B cell (primary cell): ENCODE measurements around the gene GREM1. TPM values are rescaled to one million over a fixed set of nuclear protein-coding genes. Genes with fewer than 3 reads are reported as not detected.

Source experiments
- ATAC-seq: fragments of 200-7000 bp; cut with Tn5 transposase; one replicate; pipeline ENCODE4 v1.10.0; 2021; ENCODE audit warnings: low read depth, mild to moderate bottlenecking, moderate number of reproducible peaks, moderate library complexity
- CTCF ChIA-PET: fragments of 350-600 bp; sonication (Branson Sonifier 250); formaldehyde crosslinking; loops from one replicate; lab custom pipeline; 2021; ENCODE audit warnings: antibody characterized with exemption, inconsistent platforms; lab: Charles Lee
- POLR2A ChIA-PET: fragments of 350-600 bp; sonication (Branson Sonifier 250); formaldehyde crosslinking; loops from one replicate; lab custom pipeline; 2021; ENCODE audit warnings: antibody characterized with exemption; lab: Charles Lee
- DNase-seq: peaks from one replicate; pipeline ENCODE4 v3.0.0; 2013
- H2AFZ ChIP-seq: 2 replicates; pipeline ENCODE4 v1.6.1; 2012; ENCODE audit warnings: mild to moderate bottlenecking, low read depth, low read length; ENCODE audit not compliant: insufficient read depth, poor library complexity, severe bottlenecking
- H3K27ac ChIP-seq, 2 donors: 1 replicate in 1 of 2; 2 replicates in 1 of 2; pipeline ENCODE4 v1.5.1; 2012 to 2013; ENCODE audit warnings: low read length in 2 of 2, mild to moderate bottlenecking in 2 of 2, moderate library complexity in 1 of 2
- H3K27me3 ChIP-seq, 4 experiments: fragments of 200-600 bp in 1 of 4; sonication (generic) in 1 of 4; replicated peaks in 1 of 4; 1 replicate in 2 of 4; 2 replicates in 2 of 4; pipeline versions ENCODE4 v1.6.1 to v1.7.0; 2013 to 2016; ENCODE audit warnings: low read length in 3 of 4, mild to moderate bottlenecking in 2 of 4, mixed read lengths in 1 of 4, moderate library complexity in 1 of 4; ENCODE audit not compliant: insufficient read depth in 4 of 4, control insufficient read depth in 3 of 4; ENCODE audit errors: control extremely low read depth in 1 of 4
- H3K36me3 ChIP-seq, 2 experiments: replicated peaks in 1 of 2; 1 replicate in 1 of 2; 2 replicates in 1 of 2; pipeline versions ENCODE4 v1.6.1 to v1.7.1; 2013; ENCODE audit warnings: low read length in 1 of 2; ENCODE audit not compliant: insufficient read depth in 2 of 2, control insufficient read depth in 1 of 2; ENCODE audit errors: control extremely low read depth in 1 of 2, extremely low read depth in 1 of 2
- H3K4me1 ChIP-seq, 2 donors: fragments of 200-600 bp in 1 of 2; sonication (generic) in 1 of 2; 1 replicate in 1 of 2; 2 replicates in 1 of 2; pipeline versions ENCODE4 v1.5.1 to v1.6.1; 2013 to 2017; ENCODE audit warnings: low read length in 2 of 2; ENCODE audit not compliant: control insufficient read depth in 2 of 2, insufficient read depth in 2 of 2
- H3K4me2 ChIP-seq: replicated peaks from 2 replicates; pipeline ENCODE3; 2012; ENCODE audit warnings: mild to moderate bottlenecking, low read depth, low read length; ENCODE audit not compliant: poor library complexity, severe bottlenecking
- H3K4me3 ChIP-seq, 5 experiments: fragments of 200-600 bp in 1 of 5; sonication (generic) in 1 of 5; 1 replicate in 3 of 5; 2 replicates in 2 of 5; pipeline versions ENCODE4 v1.5.1 to v1.7.0; 2011 to 2016; ENCODE audit warnings: low read length in 4 of 5, mild to moderate bottlenecking in 4 of 5, low read depth in 2 of 5, control low read depth in 1 of 5, moderate library complexity in 1 of 5; ENCODE audit not compliant: insufficient read depth in 1 of 5; ENCODE audit errors: control extremely low read depth in 1 of 5, extremely low read depth in 1 of 5
- H3K79me2 ChIP-seq: fragments of 200-600 bp; sonication (generic); one replicate; pipeline ENCODE4 v1.6.0; 2016; ENCODE audit warnings: low read length; ENCODE audit not compliant: control insufficient read depth, insufficient read depth
- H3K9ac ChIP-seq: fragments of 200-600 bp; sonication (generic); 2 replicates; pipeline ENCODE4 v1.6.1; 2017; ENCODE audit warnings: mild to moderate bottlenecking, low read length, moderate library complexity
- H3K9me3 ChIP-seq, 3 donors: one replicate each; pipeline versions ENCODE4 v1.6.1 to v1.7.1; 2013; ENCODE audit warnings: low read length in 2 of 3; ENCODE audit not compliant: control insufficient read depth in 2 of 3, insufficient read depth in 1 of 3; ENCODE audit errors: control extremely low read depth in 1 of 3
- H4K20me1 ChIP-seq: 2 replicates; pipeline ENCODE4 v1.6.0; 2012; ENCODE audit warnings: mild to moderate bottlenecking, low read length; ENCODE audit not compliant: insufficient read depth, control insufficient read depth, poor library complexity, severe bottlenecking
- H3K27ac Mint-ChIP-seq: one replicate; pipeline ENCODE4 v1.8.0; 2021; ENCODE audit warnings: mixed read lengths
- H3K27me3 Mint-ChIP-seq: one replicate; pipeline ENCODE4 v1.8.0; 2021; ENCODE audit warnings: mixed read lengths
- H3K4me1 Mint-ChIP-seq: one replicate; pipeline ENCODE4 v1.8.0; 2021; ENCODE audit warnings: mixed read lengths
- H3K4me3 Mint-ChIP-seq: one replicate; pipeline ENCODE4 v1.8.0; 2021; ENCODE audit warnings: mixed read lengths
- H3K9me3 Mint-ChIP-seq: one replicate; pipeline ENCODE4 v1.8.0; 2022; ENCODE audit warnings: mixed read lengths; ENCODE audit not compliant: insufficient read depth
- EZH2 ChIP-seq: IDR thresholded peaks from 2 replicates; pipeline ENCODE4 v1.6.1; 2012; ENCODE audit warnings: borderline replicate concordance, low read depth, mild to moderate bottlenecking, moderate library complexity, low read length; ENCODE audit not compliant: insufficient read depth, poor library complexity, severe bottlenecking
- WGBS: methylation state at CpG from one replicate; pipeline ENCODE4 v1.1.5; 2013; ENCODE audit warnings: missing lambda C conversion rate; ENCODE audit not compliant: insufficient coverage; 5-methylcytosine and 5-hydroxymethylcytosine counted together
- intact Hi-C: fragments of 100-400 bp; cut with micrococcal nuclease; formaldehyde crosslinking; loops from one replicate; pipeline ENCODE4 v1.10.0; 2022
- polyA plus RNA-seq: library from polyadenylated mRNA; depleted of rRNA; stranded (reverse); fragments of >200 nt; gene quantifications from 2 replicates; pipeline ENCODE4 v1.2.3, GENCODE V29; 2012
- total RNA-seq, 2 donors: library from RNA; stranded (reverse); fragments of 120-200 nt in 1 of 2; gene quantifications; 1 replicate in 1 of 2; 2 replicates in 1 of 2; pipeline versions ENCODE4 v1.2.3 to v1.2.4, GENCODE V29; 2013 to 2022
- TF ChIP-seq, protein P1 (sequence below): fragments of 200-600 bp; IDR thresholded peaks from one replicate; pipeline ENCODE4 v1.8.0; 2022; ENCODE audit warnings: antibody characterized with exemption, mild to moderate bottlenecking

The GREM1 gene
- total and polyA plus RNA-seq, 2 donors (not counting 1 experiment from before 2014, with no cell fraction given) = not detected

DNA sequence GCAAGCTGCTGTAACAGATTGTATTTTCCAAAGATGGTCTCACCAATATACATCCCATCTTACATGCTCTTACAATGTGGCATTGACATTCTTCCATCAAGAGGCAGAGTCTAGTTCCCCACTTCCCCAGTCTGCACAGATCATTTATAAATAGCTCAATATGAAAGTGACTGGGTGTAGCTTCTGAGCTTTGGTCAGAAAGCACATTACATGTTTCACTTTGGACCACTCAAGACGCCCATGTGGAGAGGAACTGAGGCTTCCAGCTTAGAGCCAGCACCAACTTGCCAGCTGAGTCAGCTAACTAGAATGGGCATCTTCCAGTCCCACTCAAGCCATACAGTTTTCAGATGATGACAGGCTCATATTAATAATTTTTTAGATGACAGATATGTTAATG lies 45.5 kb downstream of the GREM1 start:
- no peaks in the 10 kb centered on the region for H3K9me3 Mint-ChIP-seq
- no peak for TF ChIP-seq EZH2
- TF ChIP-seq, protein P1, sequence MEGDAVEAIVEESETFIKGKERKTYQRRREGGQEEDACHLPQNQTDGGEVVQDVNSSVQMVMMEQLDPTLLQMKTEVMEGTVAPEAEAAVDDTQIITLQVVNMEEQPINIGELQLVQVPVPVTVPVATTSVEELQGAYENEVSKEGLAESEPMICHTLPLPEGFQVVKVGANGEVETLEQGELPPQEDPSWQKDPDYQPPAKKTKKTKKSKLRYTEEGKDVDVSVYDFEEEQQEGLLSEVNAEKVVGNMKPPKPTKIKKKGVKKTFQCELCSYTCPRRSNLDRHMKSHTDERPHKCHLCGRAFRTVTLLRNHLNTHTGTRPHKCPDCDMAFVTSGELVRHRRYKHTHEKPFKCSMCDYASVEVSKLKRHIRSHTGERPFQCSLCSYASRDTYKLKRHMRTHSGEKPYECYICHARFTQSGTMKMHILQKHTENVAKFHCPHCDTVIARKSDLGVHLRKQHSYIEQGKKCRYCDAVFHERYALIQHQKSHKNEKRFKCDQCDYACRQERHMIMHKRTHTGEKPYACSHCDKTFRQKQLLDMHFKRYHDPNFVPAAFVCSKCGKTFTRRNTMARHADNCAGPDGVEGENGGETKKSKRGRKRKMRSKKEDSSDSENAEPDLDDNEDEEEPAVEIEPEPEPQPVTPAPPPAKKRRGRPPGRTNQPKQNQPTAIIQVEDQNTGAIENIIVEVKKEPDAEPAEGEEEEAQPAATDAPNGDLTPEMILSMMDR = no peak
- no peak overlapping the region for H2AFZ ChIP-seq
- H3K4me3 ChIP-seq = no peak overlapping the region
- H3K27ac ChIP-seq = no peak overlapping the region
- ChIA-PET CTCF (no interaction called here), POLR2A (no interaction called here)
- no peaks in the 10 kb centered on the region for H4K20me1 ChIP-seq
- H3K9ac ChIP-seq = no peak overlapping the region
- ATAC-seq = no peak
- no peak overlapping the region for H3K4me2 ChIP-seq
- H3K4me3 Mint-ChIP-seq = no peak overlapping the region
- H3K27me3 Mint-ChIP-seq = peaks cover 29% of the 10 kb centered on the region
- no peak for DNase-seq
- intact Hi-C loops = no loop called here
- no peaks in the 10 kb centered on the region for H3K4me1 Mint-ChIP-seq
- no peaks in the 10 kb centered on the region for H3K9me3 ChIP-seq
- no peaks in the 10 kb centered on the region for H3K4me1 ChIP-seq
- H3K27me3 ChIP-seq = peaks cover 0 to 10% (median 2%) of the 10 kb centered on the region in 4 experiments
- WGBS = 38% methylated on average over 1 of the region's 1 CpG
- H3K27ac Mint-ChIP-seq = no peak overlapping the region
- H3K36me3 ChIP-seq = no peaks in the 10 kb centered on the region
- H3K79me2 ChIP-seq = no peaks in the 10 kb centered on the region

- Histone ChIP-seq H3K4me1 (no peaks in the 10 kb centered on the region), H3K79me2 (no peaks in the 10 kb centered on the region), H3K27me3 (peaks cover 0 to 10% (median 2%) of the 10 kb centered on the region in 4 experiments), H4K20me1 (no peaks in the 10 kb centered on the region), H3K36me3 (no peaks in the 10 kb centered on the region), H3K9ac (no peak overlapping the region), H2AFZ (no peak overlapping the region), H3K4me3 (no peak overlapping the region), H3K9me3 (no peaks in the 10 kb centered on the region), H3K27ac (no peak overlapping the region), H3K4me2 (no peak overlapping the region)
- DNase-seq = no peak
- H3K9me3 Mint-ChIP-seq = no peaks in the 10 kb centered on the region
- 30% methylated on average over 3 of the region's 4 CpGs for WGBS
- no peaks in the 10 kb centered on the region for H3K4me1 Mint-ChIP-seq
- ATAC-seq = no peak
- intact Hi-C loops = no loop called here
- no peak for TF ChIP-seq EZH2
- TF ChIP-seq, protein P1 = no peak
- POLR2A ChIA-PET = no interaction called here
- CTCF ChIA-PET = no interaction called here
- H3K27ac Mint-ChIP-seq = no peak overlapping the region
- H3K4me3 Mint-ChIP-seq = no peak overlapping the region
- peaks cover 22% of the 10 kb centered on the region for H3K27me3 Mint-ChIP-seq
Measured at GRCh38 chr15:32765236-32765635, 47.4 kb downstream of the GREM1 start.
